Hepatocyte (in vitro differentiated cells): Measurements from ENCODE around the gene EFHD1. TPM values are rescaled to one million over a fixed set of nuclear protein-coding genes. Genes with fewer than 3 reads are reported as not detected.

ENCODE experiments used
- DNase-seq: peaks from one replicate; pipeline ENCODE4 v3.0.0-alpha.2; 2016; ENCODE audit warnings: low spot score
- H2AFZ ChIP-seq: fragments of 200-600 bp; sonication (generic); 2 replicates; pipeline ENCODE4 v1.6.0; 2016; ENCODE audit warnings: antibody characterized with exemption, mild to moderate bottlenecking
- H3K27ac ChIP-seq: fragments of 200-600 bp; sonication (generic); 2 replicates; pipeline ENCODE4 v1.5.1; 2016; ENCODE audit warnings: mild to moderate bottlenecking
- H3K27me3 ChIP-seq: fragments of 200-600 bp; sonication (generic); 2 replicates; pipeline ENCODE4 v1.6.1; 2016
- H3K36me3 ChIP-seq: fragments of 200-600 bp; sonication (generic); replicated peaks from 2 replicates; pipeline ENCODE4 v1.5.1; 2016; ENCODE audit warnings: low read depth; ENCODE audit not compliant: insufficient read depth
- H3K4me1 ChIP-seq: fragments of 200-600 bp; sonication (generic); 2 replicates; pipeline ENCODE4 v1.5.1; 2016; ENCODE audit warnings: mild to moderate bottlenecking, moderate library complexity; ENCODE audit not compliant: insufficient read depth
- H3K4me2 ChIP-seq: fragments of 200-600 bp; sonication (generic); 2 replicates; pipeline ENCODE4 v1.6.0; 2016
- H3K4me3 ChIP-seq: fragments of 200-600 bp; sonication (generic); 2 replicates; pipeline ENCODE4 v1.5.1; 2016; ENCODE audit warnings: mild to moderate bottlenecking
- H3K79me2 ChIP-seq: fragments of 200-600 bp; sonication (generic); 2 replicates; pipeline ENCODE4 v1.6.0; 2017; ENCODE audit warnings: mild to moderate bottlenecking
- H3K9me2 ChIP-seq: fragments of 200-600 bp; sonication (generic); replicated peaks from 2 replicates; pipeline ENCODE4 v1.6.0; 2017; ENCODE audit warnings: mild to moderate bottlenecking; ENCODE audit not compliant: insufficient read depth
- H3K9me3 ChIP-seq: fragments of 200-600 bp; sonication (generic); 2 replicates; pipeline ENCODE4 v1.5.1; 2016; ENCODE audit warnings: low read depth, mild to moderate bottlenecking
- H4K20me1 ChIP-seq: fragments of 200-600 bp; sonication (generic); 2 replicates; pipeline ENCODE4 v1.6.0; 2016; ENCODE audit warnings: mild to moderate bottlenecking; ENCODE audit not compliant: insufficient read depth, poor library complexity, severe bottlenecking
- EZH2 ChIP-seq: fragments of 200-600 bp; sonication (generic); IDR thresholded peaks from 2 replicates; pipeline ENCODE4 v1.6.1; 2016; ENCODE audit warnings: antibody characterized with exemption, mild to moderate bottlenecking, borderline replicate concordance
- EZH2phosphoT487 ChIP-seq: fragments of 200-600 bp; sonication (generic); IDR thresholded peaks from one replicate; pipeline ENCODE4 v1.6.1; 2018; ENCODE audit warnings: antibody characterized with exemption, mild to moderate bottlenecking, low read depth, moderate library complexity; ENCODE audit not compliant: unreplicated experiment, severe bottlenecking
- WGBS: methylation state at CpG from one replicate; pipeline ENCODE4 v1.1.6; 2016; ENCODE audit warnings: low lambda C conversion rate; ENCODE audit errors: missing lambda C conversion rate; 5-methylcytosine and 5-hydroxymethylcytosine counted together
- polyA plus RNA-seq: library from polyadenylated mRNA; unstranded; fragments of >200 nt; fragmentation: Nextera tagmentation; extraction: Ambion mirVana; gene quantifications from 2 replicates; pipeline ENCODE4 v1.2.1, GENCODE V29; 2016
- total RNA-seq: library from RNA; depleted of rRNA; stranded (reverse); fragments of >200 nt; gene quantifications from 2 replicates; pipeline ENCODE4 v1.2.3, GENCODE V29; 2014
- TF ChIP-seq, protein P1 (sequence below): fragments of 200-600 bp; sonication (generic); IDR thresholded peaks from 2 replicates; pipeline ENCODE4 v1.5.1; 2016; ENCODE audit warnings: antibody characterized with exemption, mild to moderate bottlenecking; ENCODE audit not compliant: poor library complexity

Gene EFHD1
- total and polyA plus RNA-seq, 2 experiments from 2014 or later, result 3.0 to 6.7 TPM

GRCh38 chr2:232592772-232593395 lies 40.5 kb upstream of the EFHD1 start:
- WGBS, result 63% methylated on average over 3 of the region's 3 CpGs
- Histone ChIP-seq H3K4me1 (no peaks in the 10 kb centered on the region), H3K4me3 (no peak overlapping the region), H3K27ac (peak overlapping the region; percentile 92), H3K9me3 (no peaks in the 10 kb centered on the region), H3K79me2 (no peaks in the 10 kb centered on the region), H3K4me2 (no peak overlapping the region), H3K9me2 (no peaks in the 10 kb centered on the region), H2AFZ (no peak overlapping the region), H4K20me1 (no peaks in the 10 kb centered on the region), H3K27me3 (no peaks in the 10 kb centered on the region), H3K36me3 (no peaks in the 10 kb centered on the region)
- no peak for TF ChIP-seq EZH2phosphoT487
- TF ChIP-seq EZH2, result no peak
- TF ChIP-seq, protein P1, sequence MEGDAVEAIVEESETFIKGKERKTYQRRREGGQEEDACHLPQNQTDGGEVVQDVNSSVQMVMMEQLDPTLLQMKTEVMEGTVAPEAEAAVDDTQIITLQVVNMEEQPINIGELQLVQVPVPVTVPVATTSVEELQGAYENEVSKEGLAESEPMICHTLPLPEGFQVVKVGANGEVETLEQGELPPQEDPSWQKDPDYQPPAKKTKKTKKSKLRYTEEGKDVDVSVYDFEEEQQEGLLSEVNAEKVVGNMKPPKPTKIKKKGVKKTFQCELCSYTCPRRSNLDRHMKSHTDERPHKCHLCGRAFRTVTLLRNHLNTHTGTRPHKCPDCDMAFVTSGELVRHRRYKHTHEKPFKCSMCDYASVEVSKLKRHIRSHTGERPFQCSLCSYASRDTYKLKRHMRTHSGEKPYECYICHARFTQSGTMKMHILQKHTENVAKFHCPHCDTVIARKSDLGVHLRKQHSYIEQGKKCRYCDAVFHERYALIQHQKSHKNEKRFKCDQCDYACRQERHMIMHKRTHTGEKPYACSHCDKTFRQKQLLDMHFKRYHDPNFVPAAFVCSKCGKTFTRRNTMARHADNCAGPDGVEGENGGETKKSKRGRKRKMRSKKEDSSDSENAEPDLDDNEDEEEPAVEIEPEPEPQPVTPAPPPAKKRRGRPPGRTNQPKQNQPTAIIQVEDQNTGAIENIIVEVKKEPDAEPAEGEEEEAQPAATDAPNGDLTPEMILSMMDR, result no peak
- peak; percentile 73 for DNase-seq

- Histone ChIP-seq H4K20me1 (no peaks in the 10 kb centered on the region), H2AFZ (no peak overlapping the region), H3K4me3 (no peak overlapping the region), H3K9me3 (no peaks in the 10 kb centered on the region), H3K27ac (peak overlapping the region; percentile 92), H3K4me2 (no peak overlapping the region), H3K9me2 (no peaks in the 10 kb centered on the region), H3K4me1 (no peaks in the 10 kb centered on the region), H3K27me3 (no peaks in the 10 kb centered on the region), H3K36me3 (no peaks in the 10 kb centered on the region), H3K79me2 (no peaks in the 10 kb centered on the region)
- TF ChIP-seq, protein P1, result no peak
- TF ChIP-seq EZH2 (no peak), EZH2phosphoT487 (no peak)
- WGBS, result 66% methylated on average over 7 of the region's 7 CpGs
- DNase-seq, result no peak
Observed at GRCh38 chr2:232593982-232594381, 39.4 kb upstream of the EFHD1 start.

DNA sequence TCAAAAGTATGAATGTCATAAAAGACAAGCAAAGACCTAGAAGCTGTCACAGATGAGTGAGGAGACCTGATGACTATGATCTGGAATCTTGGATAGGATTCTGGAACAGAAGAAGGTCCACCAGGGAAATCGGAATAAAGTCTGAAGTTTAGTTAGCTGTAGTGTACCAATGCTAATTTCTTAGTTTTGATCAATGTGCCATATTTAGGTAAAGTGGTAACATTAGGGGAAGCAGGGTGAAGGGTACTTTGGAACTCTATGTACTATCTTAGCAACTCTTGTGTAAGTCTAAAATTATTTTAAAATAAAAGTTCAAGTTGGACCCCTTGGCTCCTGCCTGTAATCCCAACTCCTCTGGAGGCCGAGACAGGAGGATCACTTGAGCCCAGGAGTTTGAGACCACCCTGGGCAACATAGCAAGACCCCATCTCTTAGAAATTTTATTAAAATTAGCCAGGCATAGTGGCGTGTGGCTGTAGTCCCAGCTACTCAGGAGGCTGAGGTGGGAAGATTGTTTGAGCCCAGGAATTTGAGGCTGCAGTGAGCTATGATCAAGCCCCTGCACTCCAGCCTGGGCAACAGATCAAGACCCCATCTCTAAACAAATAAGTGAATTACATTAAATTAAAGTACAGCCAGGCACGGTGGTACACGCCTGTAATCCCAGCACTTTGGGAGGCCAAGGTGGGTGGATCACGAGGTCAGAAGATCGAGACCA lies 35.9 kb upstream of the EFHD1 start:
- Histone ChIP-seq H3K4me1 (no peaks in the 10 kb centered on the region), H3K4me2 (no peak overlapping the region), H3K9me3 (no peaks in the 10 kb centered on the region), H3K36me3 (no peaks in the 10 kb centered on the region), H3K27me3 (no peaks in the 10 kb centered on the region), H3K4me3 (no peak overlapping the region), H3K27ac (no peak overlapping the region), H4K20me1 (no peaks in the 10 kb centered on the region), H3K9me2 (no peaks in the 10 kb centered on the region), H3K79me2 (no peaks in the 10 kb centered on the region), H2AFZ (no peak overlapping the region)
- TF ChIP-seq EZH2phosphoT487, result no peak
- TF ChIP-seq, protein P1, result no peak
- WGBS, result 98% methylated on average over 7 of the region's 7 CpGs
- no peak for DNase-seq
